ENCODE measurements around the gene GRPEL1.
A peak's percentile ranks its signal among the peaks of the same experiment; 100 is the strongest.
"Not testable (repeated sequence)": the region's sequence is repeated elsewhere in the genome, so short reads cannot be mapped to it uniquely, and the experiment has no call there.

The GRPEL1 gene

GRCh38 chr4:7089213-7089986 is 21.5 kb upstream of the GRPEL1 start:
- DNase-seq: no peak

- DNase-seq: no peak
These were observed 19.2 kb upstream of the GRPEL1 start for GRCh38 chr4:7087036-7087435.

GRCh38 chr4:7086384-7086783 is 18.5 kb upstream of the GRPEL1 start:
- DNase-seq: no peak

- DNase-seq: not testable (repeated sequence)
These were observed 16.7 kb upstream of the GRPEL1 start for GRCh38 chr4:7084564-7084961.

GRCh38 chr4:7083597-7084563 is 16.0 kb upstream of the GRPEL1 start:
- no peak for DNase-seq

- not testable (repeated sequence) for DNase-seq
These were observed 12.0 kb upstream of the GRPEL1 start for GRCh38 chr4:7079909-7080308.

- DNase-seq: not testable (repeated sequence)
These were observed 11.6 kb upstream of the GRPEL1 start for GRCh38 chr4:7079483-7079882.

GRCh38 chr4:7078025-7078424 is 10.2 kb upstream of the GRPEL1 start:
- DNase-seq: no peak

GRCh38 chr4:7077371-7077770 is 9.5 kb upstream of the GRPEL1 start:
- DNase-seq: no peak

- DNase-seq: no peak
These were observed 8.8 kb upstream of the GRPEL1 start for GRCh38 chr4:7076696-7077082.

GRCh38 chr4:7075962-7076695 is 8.3 kb upstream of the GRPEL1 start:
- DNase-seq: no peak

- DNase-seq: no peak
These were observed 6.6 kb upstream of the GRPEL1 start for GRCh38 chr4:7074426-7074825.

- peak; percentile 79 for DNase-seq
These were observed 5.9 kb upstream of the GRPEL1 start for GRCh38 chr4:7073526-7074390.

- no peak for DNase-seq
These were observed 5.2 kb upstream of the GRPEL1 start for GRCh38 chr4:7073059-7073458.

- DNase-seq: peak; percentile 95
These were observed 3.1 kb upstream of the GRPEL1 start for GRCh38 chr4:7070729-7071511.

GRCh38 chr4:7068883-7069282 is 1.0 kb upstream of the GRPEL1 start:
- DNase-seq: no peak

- DNase-seq: no peak
These were observed 497 bp upstream of the GRPEL1 start for GRCh38 chr4:7068279-7068842.

GRCh38 chr4:7067126-7067451 is 775 bp downstream of the GRPEL1 start:
- no peak for DNase-seq

GRCh38 chr4:7066493-7066892 is 1.4 kb downstream of the GRPEL1 start:
- no peak for DNase-seq

- DNase-seq: no peak
These were observed 1.9 kb downstream of the GRPEL1 start for GRCh38 chr4:7066006-7066405.

- DNase-seq: no peak
These were observed 4.5 kb downstream of the GRPEL1 start for GRCh38 chr4:7063362-7063761.

Data from islet precursor cell (in vitro differentiated cells).